ENCODE results near the gene BTRC.

DNA sequence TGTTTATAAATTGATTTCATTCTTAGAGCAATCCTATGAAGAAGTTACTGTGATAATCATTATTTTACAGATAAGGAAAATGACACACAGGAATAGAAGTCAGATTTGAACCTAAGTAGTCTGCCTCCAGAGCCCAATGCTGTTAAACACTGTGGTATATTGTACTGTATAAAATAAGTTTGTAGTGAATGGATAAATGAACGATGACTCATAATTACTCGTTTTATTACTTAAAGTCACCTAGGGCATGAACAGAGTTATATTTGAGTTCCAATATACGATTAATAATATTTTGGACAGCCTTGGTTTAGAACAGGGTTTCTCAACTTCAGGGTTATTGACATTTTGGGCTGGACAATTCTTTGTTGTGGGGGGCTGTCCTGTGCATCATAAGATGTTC, 7.8 kb upstream of the BTRC start:
- TF ChIP-seq, protein P1, sequence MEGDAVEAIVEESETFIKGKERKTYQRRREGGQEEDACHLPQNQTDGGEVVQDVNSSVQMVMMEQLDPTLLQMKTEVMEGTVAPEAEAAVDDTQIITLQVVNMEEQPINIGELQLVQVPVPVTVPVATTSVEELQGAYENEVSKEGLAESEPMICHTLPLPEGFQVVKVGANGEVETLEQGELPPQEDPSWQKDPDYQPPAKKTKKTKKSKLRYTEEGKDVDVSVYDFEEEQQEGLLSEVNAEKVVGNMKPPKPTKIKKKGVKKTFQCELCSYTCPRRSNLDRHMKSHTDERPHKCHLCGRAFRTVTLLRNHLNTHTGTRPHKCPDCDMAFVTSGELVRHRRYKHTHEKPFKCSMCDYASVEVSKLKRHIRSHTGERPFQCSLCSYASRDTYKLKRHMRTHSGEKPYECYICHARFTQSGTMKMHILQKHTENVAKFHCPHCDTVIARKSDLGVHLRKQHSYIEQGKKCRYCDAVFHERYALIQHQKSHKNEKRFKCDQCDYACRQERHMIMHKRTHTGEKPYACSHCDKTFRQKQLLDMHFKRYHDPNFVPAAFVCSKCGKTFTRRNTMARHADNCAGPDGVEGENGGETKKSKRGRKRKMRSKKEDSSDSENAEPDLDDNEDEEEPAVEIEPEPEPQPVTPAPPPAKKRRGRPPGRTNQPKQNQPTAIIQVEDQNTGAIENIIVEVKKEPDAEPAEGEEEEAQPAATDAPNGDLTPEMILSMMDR (IDR thresholded peaks at IDR 0.05; ENCODE audit: insufficient read depth, low read length): no peak
- TF ChIP-seq REST (IDR thresholded peaks at IDR 0.05; ENCODE audit: insufficient replicate concordance, low read depth) (no peak), POLR2AphosphoS5 (IDR thresholded peaks at IDR 0.05; ENCODE audit: low read depth) (no peak), GABPA (IDR thresholded peaks at IDR 0.05; ENCODE audit: low read depth) (no peak), SPI1 (IDR thresholded peaks at IDR 0.05; ENCODE audit: borderline replicate concordance, low read depth) (no peak)

Measured in HL-60 (cell line).